Left lobe of liver (tissue), 2 donors: ENCODE measurements around the gene NFATC3. TPM values are rescaled to one million over a fixed set of nuclear protein-coding genes. Genes with fewer than 3 reads are reported as not detected.
"Not testable (repeated sequence)": the region's sequence is repeated elsewhere in the genome, so short reads cannot be mapped to it uniquely, and the experiment has no call there.

Experiments used
- ATAC-seq: fragments of 200-7000 bp; cut with Tn5 transposase; one replicate; pipeline ENCODE4 v1.9.1; 2020; ENCODE audit warnings: mild to moderate bottlenecking, moderate library complexity
- DNase-seq: peaks from one replicate; pipeline ENCODE4 v3.0.0-alpha.2; 2020; ENCODE audit warnings: low spot score
- total RNA-seq: library from RNA; stranded (reverse); gene quantifications from one replicate; pipeline ENCODE4 v1.2.1, GENCODE V29; 2021
- donor health status: DM: no; HTN: no; CAD: no; lungs with moderate emphysema.
- donor health status: DM: no; HTN: yes; CAD: no.

NFATC3 gene
- total RNA-seq, 1 donor from 2014 or later, result 27.6 TPM

GRCh38 chr16:68088130-68088972 is 3.2 kb downstream of the NFATC3 start:
- no peak for ATAC-seq

GRCh38 chr16:68089067-68089466 is 3.9 kb downstream of the NFATC3 start:
- ATAC-seq (no peak), DNase-seq (no peak)

More at GRCh38 chr16:68088130-68088972, 3.2 kb downstream of the NFATC3 start:
- no peak for DNase-seq

- DNase-seq, result no peak
- ATAC-seq, result no peak
Observed at GRCh38 chr16:68090130-68090529, 5.0 kb downstream of the NFATC3 start.

GRCh38 chr16:68090533-68090932 is 5.4 kb downstream of the NFATC3 start:
- ATAC-seq (no peak), DNase-seq (no peak)

- no peak for DNase-seq
- peak; percentile 58 for ATAC-seq
Observed at GRCh38 chr16:68091380-68092261, 6.5 kb downstream of the NFATC3 start.

- not testable (repeated sequence) for ATAC-seq, DNase-seq
Observed at GRCh38 chr16:68092275-68092674, 7.1 kb downstream of the NFATC3 start.

GRCh38 chr16:68093816-68094613 is 8.8 kb downstream of the NFATC3 start:
- DNase-seq, result no peak
- peak; percentile 63 for ATAC-seq

- no peak for DNase-seq
- no peak for ATAC-seq
Observed at GRCh38 chr16:68094614-68094934, 9.4 kb downstream of the NFATC3 start.

GRCh38 chr16:68096491-68096890 is 11.3 kb downstream of the NFATC3 start:
- ATAC-seq (peak; percentile 18), DNase-seq (no peak)

GRCh38 chr16:68097088-68097487 is 11.9 kb downstream of the NFATC3 start:
- DNase-seq (no peak), ATAC-seq (peak; percentile 60)

- DNase-seq, result no peak
- no peak for ATAC-seq
Observed at GRCh38 chr16:68097895-68098294, 12.7 kb downstream of the NFATC3 start.

- ATAC-seq, result no peak
Observed at GRCh38 chr16:68100488-68100887, 15.3 kb downstream of the NFATC3 start.

GRCh38 chr16:68105611-68106010 is 20.4 kb downstream of the NFATC3 start:
- ATAC-seq (no peak), DNase-seq (no peak)

More at GRCh38 chr16:68100488-68100887, 15.3 kb downstream of the NFATC3 start:
- DNase-seq, result no peak

- DNase-seq, ATAC-seq: not testable (repeated sequence)
Observed at GRCh38 chr16:68107230-68107928, 22.2 kb downstream of the NFATC3 start.

GRCh38 chr16:68109156-68109555 is 24.0 kb downstream of the NFATC3 start:
- not testable (repeated sequence) for ATAC-seq, DNase-seq

GRCh38 chr16:68110611-68111010 is 25.4 kb downstream of the NFATC3 start:
- DNase-seq, ATAC-seq: not testable (repeated sequence)

- DNase-seq (no peak), ATAC-seq (no peak)
Observed at GRCh38 chr16:68111379-68111778, 26.2 kb downstream of the NFATC3 start.

- DNase-seq, result no peak
- peak; percentile 68 for ATAC-seq
Observed at GRCh38 chr16:68113059-68113761, 28.0 kb downstream of the NFATC3 start.

- DNase-seq (no peak), ATAC-seq (peak; percentile 35)
Observed at GRCh38 chr16:68113765-68114240, 28.6 kb downstream of the NFATC3 start.
